Measurements from ENCODE around the gene FAM83G. TPM values are rescaled to one million over a fixed set of nuclear protein-coding genes. Genes with fewer than 3 reads are reported as not detected.
"Not testable (repeated sequence)": the region's sequence is repeated elsewhere in the genome, so short reads cannot be mapped to it uniquely, and the experiment has no call there.

FAM83G gene
- total and polyA plus RNA-seq, 2 experiments from 2014 or later = 14.7 to 25.4 TPM

DNA sequence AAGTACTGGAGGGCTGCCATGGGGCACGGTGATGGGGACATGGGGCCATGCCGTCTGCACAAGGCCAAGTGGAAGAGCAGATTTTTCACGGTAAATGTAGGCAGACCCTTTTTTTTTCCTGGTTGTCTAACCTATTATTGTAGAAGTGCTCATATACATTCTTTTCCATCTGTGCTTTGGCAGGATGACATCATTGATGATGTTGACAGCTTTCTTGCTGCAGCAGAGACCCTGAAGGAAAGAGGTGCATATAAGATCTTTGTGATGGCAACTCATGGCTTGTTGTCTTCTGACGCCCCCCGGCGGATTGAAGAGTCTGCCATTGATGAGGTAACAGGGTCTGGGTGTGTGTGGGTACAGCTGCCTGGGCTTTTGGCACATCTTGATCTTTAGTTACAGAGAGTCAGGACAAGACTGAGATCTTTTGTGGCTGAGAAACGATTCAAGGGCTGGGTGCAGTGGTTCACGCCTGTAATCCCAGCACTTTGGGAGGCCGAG is 75.9 kb downstream of the FAM83G start:
- TF ChIP-seq CTCF (IDR thresholded peaks at IDR 0.05; ENCODE audit: poor library complexity) = no peak
- TF ChIP-seq EZH2phosphoT487 (IDR thresholded peaks at IDR 0.05; ENCODE audit: low read depth, severe bottlenecking, unreplicated experiment) = no peak
- no peak for TF ChIP-seq EZH2 (IDR thresholded peaks at IDR 0.05; ENCODE audit: borderline replicate concordance)
- WGBS (ENCODE audit: low lambda C conversion rate, missing lambda C conversion rate) = 96% methylated on average over 9 of the region's 9 CpGs
- Histone ChIP-seq H3K9me3 (ENCODE audit: low read depth) (no peaks in the 10 kb centered on the region), H2AFZ (no peak overlapping the region), H3K36me3 (replicated peaks; ENCODE audit: insufficient read depth, low read depth) (no peaks in the 10 kb centered on the region), H3K4me3 (no peak overlapping the region), H3K4me2 (no peak overlapping the region), H4K20me1 (ENCODE audit: insufficient read depth, poor library complexity, severe bottlenecking) (no peaks in the 10 kb centered on the region), H3K27ac (no peak overlapping the region), H3K4me1 (ENCODE audit: insufficient read depth) (no peaks in the 10 kb centered on the region), H3K9me2 (replicated peaks; ENCODE audit: insufficient read depth) (no peaks in the 10 kb centered on the region), H3K79me2 (peaks cover 5% of the 10 kb centered on the region), H3K27me3 (no peaks in the 10 kb centered on the region)
- no peak for DNase-seq (ENCODE audit: low spot score)

- DNase-seq (ENCODE audit: low spot score) = no peak
- no peaks in the 10 kb centered on the region for H3K9me2 ChIP-seq (replicated peaks; ENCODE audit: insufficient read depth)
- peaks cover 2% of the 10 kb centered on the region for H4K20me1 ChIP-seq (ENCODE audit: insufficient read depth, poor library complexity, severe bottlenecking)
- H3K4me3 ChIP-seq = no peak overlapping the region
- H2AFZ ChIP-seq = no peak overlapping the region
- 100% methylated on average over 1 of the region's 1 CpG for WGBS (ENCODE audit: low lambda C conversion rate, missing lambda C conversion rate)
- no peaks in the 10 kb centered on the region for H3K36me3 ChIP-seq (replicated peaks; ENCODE audit: insufficient read depth, low read depth)
- TF ChIP-seq CTCF (IDR thresholded peaks at IDR 0.05; ENCODE audit: poor library complexity) (no peak), EZH2phosphoT487 (IDR thresholded peaks at IDR 0.05; ENCODE audit: low read depth, severe bottlenecking, unreplicated experiment) (no peak), EZH2 (IDR thresholded peaks at IDR 0.05; ENCODE audit: borderline replicate concordance) (no peak)
- H3K27ac ChIP-seq = no peak overlapping the region
- peaks cover 18% of the 10 kb centered on the region for H3K4me1 ChIP-seq (ENCODE audit: insufficient read depth)
- no peak overlapping the region for H3K4me2 ChIP-seq
- H3K79me2 ChIP-seq = peaks cover 20% of the 10 kb centered on the region
- no peaks in the 10 kb centered on the region for H3K9me3 ChIP-seq (ENCODE audit: low read depth)
- no peaks in the 10 kb centered on the region for H3K27me3 ChIP-seq
Observed at GRCh38 chr17:18925187-18925586, 79.4 kb downstream of the FAM83G start.

DNA sequence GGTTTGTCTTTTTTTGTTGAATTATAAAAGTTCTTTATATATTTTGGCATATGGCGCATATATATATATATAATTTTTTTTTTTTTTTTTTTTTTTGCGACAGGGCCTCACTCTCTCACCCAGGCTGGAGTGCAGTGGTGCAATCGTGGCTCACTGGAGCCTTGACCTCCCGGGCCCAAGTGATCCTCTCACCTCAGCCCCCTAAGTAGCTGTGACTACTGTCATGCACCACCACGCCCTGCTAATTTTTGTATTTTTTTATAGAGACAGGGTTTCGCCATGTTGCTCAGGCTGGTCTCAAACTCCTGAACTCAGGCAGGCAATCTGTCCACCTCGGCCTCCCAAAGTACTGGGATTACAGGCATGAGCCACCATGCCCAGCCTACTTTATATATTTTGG is 82.0 kb downstream of the FAM83G start:
- not testable (repeated sequence) for H4K20me1 ChIP-seq (ENCODE audit: insufficient read depth, poor library complexity, severe bottlenecking); H3K27me3 ChIP-seq; H3K36me3 ChIP-seq (replicated peaks; ENCODE audit: insufficient read depth, low read depth); H3K4me3 ChIP-seq; H2AFZ ChIP-seq; H3K9me2 ChIP-seq (replicated peaks; ENCODE audit: insufficient read depth); H3K27ac ChIP-seq; DNase-seq (ENCODE audit: low spot score); H3K4me2 ChIP-seq; H3K9me3 ChIP-seq (ENCODE audit: low read depth)
- peaks cover 20% of the 10 kb centered on the region for H3K79me2 ChIP-seq
- peaks cover 23% of the 10 kb centered on the region for H3K4me1 ChIP-seq (ENCODE audit: insufficient read depth)
- 98% methylated on average over 7 of the region's 7 CpGs for WGBS (ENCODE audit: low lambda C conversion rate, missing lambda C conversion rate)

DNA sequence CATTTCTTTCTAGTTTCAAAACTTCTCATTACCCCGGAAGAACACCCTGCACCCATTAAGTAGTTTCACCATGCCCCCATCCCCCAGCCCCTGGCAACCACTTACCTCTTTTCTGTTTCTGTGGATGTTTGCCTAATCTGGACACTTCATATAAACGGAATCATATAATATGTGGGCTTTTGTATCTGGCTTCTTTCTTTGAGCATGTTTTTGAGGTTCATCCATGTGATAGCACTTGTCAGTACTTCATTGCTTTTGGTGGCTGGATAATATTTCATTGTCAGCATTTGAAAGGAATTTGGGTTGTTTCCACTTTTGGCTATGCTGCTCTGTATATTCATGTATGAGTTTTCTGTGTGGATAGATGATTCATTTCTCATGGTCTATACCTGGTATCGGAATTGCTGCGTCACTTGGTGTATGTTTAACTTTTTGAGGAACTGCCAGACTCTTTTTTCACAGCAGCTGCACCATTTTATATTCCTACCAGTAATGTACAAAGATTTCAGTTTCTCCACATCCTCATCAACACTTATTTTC is 82.6 kb downstream of the FAM83G start:
- no peak overlapping the region for H2AFZ ChIP-seq
- peaks cover 20% of the 10 kb centered on the region for H3K79me2 ChIP-seq
- no peaks in the 10 kb centered on the region for H3K9me2 ChIP-seq (replicated peaks; ENCODE audit: insufficient read depth)
- H3K4me3 ChIP-seq = no peak overlapping the region
- peak overlapping the region; percentile 60 for H3K27ac ChIP-seq
- WGBS (ENCODE audit: low lambda C conversion rate, missing lambda C conversion rate) = 73% methylated on average over 4 of the region's 4 CpGs
- no peak overlapping the region for H3K4me2 ChIP-seq
- H3K36me3 ChIP-seq (replicated peaks; ENCODE audit: insufficient read depth, low read depth) = no peaks in the 10 kb centered on the region
- no peak for TF ChIP-seq EZH2 (IDR thresholded peaks at IDR 0.05; ENCODE audit: borderline replicate concordance)
- no peak for TF ChIP-seq EZH2phosphoT487 (IDR thresholded peaks at IDR 0.05; ENCODE audit: low read depth, severe bottlenecking, unreplicated experiment)
- no peak for TF ChIP-seq CTCF (IDR thresholded peaks at IDR 0.05; ENCODE audit: poor library complexity)
- peaks cover 23% of the 10 kb centered on the region for H3K4me1 ChIP-seq (ENCODE audit: insufficient read depth)
- DNase-seq (ENCODE audit: low spot score) = peak; percentile 15
- no peaks in the 10 kb centered on the region for H3K9me3 ChIP-seq (ENCODE audit: low read depth)
- H4K20me1 ChIP-seq (ENCODE audit: insufficient read depth, poor library complexity, severe bottlenecking) = peaks cover 2% of the 10 kb centered on the region
- H3K27me3 ChIP-seq = no peaks in the 10 kb centered on the region

Data from hepatocyte (in vitro differentiated cells).